ENCODE results near the gene CRYL1.

- no peak for TF ChIP-seq CTCF (IDR thresholded peaks at IDR 0.05)
- TF ChIP-seq POLR2A (IDR thresholded peaks at IDR 0.05) = no peak
Observed at GRCh38 chr13:20375871-20376270, 149.8 kb downstream of the CRYL1 start.
